GM23248 (cell line): ENCODE results near the gene VPS37B.

ENCODE experiments used
- EZH2 ChIP-seq: fragments of 200-600 bp; sonication (generic); IDR thresholded peaks from 2 replicates; pipeline ENCODE4 v1.6.1; 2018; ENCODE audit warnings: antibody characterized with exemption, mild to moderate bottlenecking; ENCODE audit not compliant: insufficient read depth, poor library complexity, severe bottlenecking
- EZH2phosphoT487 ChIP-seq: fragments of 200-600 bp; sonication (generic); IDR thresholded peaks from 2 replicates; pipeline ENCODE4 v1.6.1; 2018; ENCODE audit warnings: antibody characterized with exemption, moderate library complexity, mild to moderate bottlenecking, low read depth; ENCODE audit not compliant: insufficient read depth

- TF ChIP-seq EZH2 (no peak), EZH2phosphoT487 (no peak)
These were observed 53.2 kb downstream of the VPS37B start for GRCh38 chr12:122842505-122843405.
